Activated T-cell treated with anti-CD3 and anti-CD28 coated beads, Interleukin-2, amount 50 U/mL, for 24 hours (primary cell): ENCODE data around the gene HNRNPA3.
"Not testable (repeated sequence)": the region's sequence is repeated elsewhere in the genome, so short reads cannot be mapped to it uniquely, and the experiment has no call there.

ENCODE experiments used
- DNase-seq: peaks from one replicate; pipeline ENCODE4 v3.0.0-alpha.2; 2020
- H3K27ac Mint-ChIP-seq: 2 replicates; pipeline ENCODE4 v1.8.0; 2020; ENCODE audit warnings: mild to moderate bottlenecking, mixed read lengths
- H3K27me3 Mint-ChIP-seq: 2 replicates; pipeline ENCODE4 v1.8.0; 2020; ENCODE audit warnings: mixed read lengths
- H3K36me3 Mint-ChIP-seq: 2 replicates; pipeline ENCODE4 v1.8.0; 2020; ENCODE audit warnings: low read depth, mixed read lengths
- H3K4me1 Mint-ChIP-seq: 2 replicates; pipeline ENCODE4 v1.8.0; 2020; ENCODE audit warnings: low read depth, mixed read lengths
- H3K4me3 Mint-ChIP-seq: 2 replicates; pipeline ENCODE4 v1.8.0; 2020; ENCODE audit warnings: mild to moderate bottlenecking, moderate library complexity, mixed read lengths
- H3K9me3 Mint-ChIP-seq: 2 replicates; pipeline ENCODE4 v1.8.0; 2020; ENCODE audit warnings: mixed read lengths

HNRNPA3 gene

GRCh38 chr2:177237932-177238331 is 25.3 kb downstream of the HNRNPA3 start:
- Mint-ChIP-seq H3K4me1 (peaks cover 69% of the 10 kb centered on the region), H3K9me3 (no peaks in the 10 kb centered on the region), H3K4me3 (no peak overlapping the region), H3K27me3 (no peaks in the 10 kb centered on the region), H3K27ac (peak overlapping the region; percentile 92), H3K36me3 (peaks cover 89% of the 10 kb centered on the region)
- DNase-seq: no peak

- Mint-ChIP-seq H3K4me1 (peaks cover 74% of the 10 kb centered on the region), H3K9me3 (no peaks in the 10 kb centered on the region), H3K4me3 (no peak overlapping the region), H3K27ac (peak overlapping the region; percentile 92), H3K27me3 (no peaks in the 10 kb centered on the region), H3K36me3 (peaks cover 87% of the 10 kb centered on the region)
- DNase-seq: no peak
Observed at GRCh38 chr2:177239053-177239452, 26.5 kb downstream of the HNRNPA3 start.

- DNase-seq: no peak
- H3K4me3 Mint-ChIP-seq: no peak overlapping the region
Observed at GRCh38 chr2:177239932-177240630, 27.5 kb downstream of the HNRNPA3 start.

GRCh38 chr2:177241711-177242120 is 29.1 kb downstream of the HNRNPA3 start:
- DNase-seq: no peak
- no peaks in the 10 kb centered on the region for H3K27me3 Mint-ChIP-seq
- no peak overlapping the region for H3K4me3 Mint-ChIP-seq
- H3K36me3 Mint-ChIP-seq: peaks cover 80% of the 10 kb centered on the region
- no peaks in the 10 kb centered on the region for H3K9me3 Mint-ChIP-seq
- peaks cover 83% of the 10 kb centered on the region for H3K4me1 Mint-ChIP-seq
- H3K27ac Mint-ChIP-seq: peak overlapping the region; percentile 92

More at GRCh38 chr2:177239932-177240630, 27.5 kb downstream of the HNRNPA3 start:
- Mint-ChIP-seq H3K36me3 (peaks cover 85% of the 10 kb centered on the region), H3K9me3 (no peaks in the 10 kb centered on the region), H3K27ac (peak overlapping the region; percentile 92), H3K4me1 (peaks cover 79% of the 10 kb centered on the region), H3K27me3 (no peaks in the 10 kb centered on the region)

GRCh38 chr2:177242121-177242987 is 29.8 kb downstream of the HNRNPA3 start:
- H3K27me3 Mint-ChIP-seq: no peaks in the 10 kb centered on the region
- no peaks in the 10 kb centered on the region for H3K9me3 Mint-ChIP-seq
- peak overlapping the region; percentile 24 for H3K4me3 Mint-ChIP-seq
- peaks cover 79% of the 10 kb centered on the region for H3K36me3 Mint-ChIP-seq
- peaks cover 86% of the 10 kb centered on the region for H3K4me1 Mint-ChIP-seq
- DNase-seq: no peak
- peak overlapping the region; percentile 92 for H3K27ac Mint-ChIP-seq

- Mint-ChIP-seq H3K4me3 (peak overlapping the region; percentile 24), H3K27me3 (no peaks in the 10 kb centered on the region), H3K36me3 (peaks cover 79% of the 10 kb centered on the region), H3K4me1 (peaks cover 87% of the 10 kb centered on the region), H3K9me3 (no peaks in the 10 kb centered on the region), H3K27ac (peak overlapping the region; percentile 92)
- no peak for DNase-seq
Observed at GRCh38 chr2:177243073-177243472, 30.5 kb downstream of the HNRNPA3 start.

GRCh38 chr2:177243476-177243875 is 30.9 kb downstream of the HNRNPA3 start:
- Mint-ChIP-seq H3K4me1 (peaks cover 84% of the 10 kb centered on the region), H3K9me3 (no peaks in the 10 kb centered on the region), H3K4me3 (no peak overlapping the region), H3K27me3 (no peaks in the 10 kb centered on the region), H3K27ac (peak overlapping the region; percentile 92), H3K36me3 (peaks cover 76% of the 10 kb centered on the region)
- DNase-seq: no peak

- no peak overlapping the region for H3K4me3 Mint-ChIP-seq
- H3K36me3 Mint-ChIP-seq: peaks cover 74% of the 10 kb centered on the region
- no peak for DNase-seq
- H3K27ac Mint-ChIP-seq: peak overlapping the region; percentile 87
- H3K27me3 Mint-ChIP-seq: no peaks in the 10 kb centered on the region
- peaks cover 82% of the 10 kb centered on the region for H3K4me1 Mint-ChIP-seq
- no peaks in the 10 kb centered on the region for H3K9me3 Mint-ChIP-seq
Observed at GRCh38 chr2:177244244-177244771, 31.7 kb downstream of the HNRNPA3 start.

- H3K27me3 Mint-ChIP-seq: no peaks in the 10 kb centered on the region
- H3K4me3 Mint-ChIP-seq: no peak overlapping the region
- H3K4me1 Mint-ChIP-seq: peaks cover 79% of the 10 kb centered on the region
- no peaks in the 10 kb centered on the region for H3K9me3 Mint-ChIP-seq
- H3K36me3 Mint-ChIP-seq: peaks cover 70% of the 10 kb centered on the region
- peak overlapping the region; percentile 87 for H3K27ac Mint-ChIP-seq
- DNase-seq: no peak
Observed at GRCh38 chr2:177245010-177245422, 32.4 kb downstream of the HNRNPA3 start.

GRCh38 chr2:177246000-177246399 is 33.4 kb downstream of the HNRNPA3 start:
- H3K36me3 Mint-ChIP-seq: peaks cover 70% of the 10 kb centered on the region
- no peaks in the 10 kb centered on the region for H3K9me3 Mint-ChIP-seq
- H3K27me3 Mint-ChIP-seq: no peaks in the 10 kb centered on the region
- peak overlapping the region; percentile 87 for H3K27ac Mint-ChIP-seq
- no peak overlapping the region for H3K4me3 Mint-ChIP-seq
- peaks cover 79% of the 10 kb centered on the region for H3K4me1 Mint-ChIP-seq
- no peak for DNase-seq

- Mint-ChIP-seq H3K4me1 (peaks cover 79% of the 10 kb centered on the region), H3K36me3 (peaks cover 70% of the 10 kb centered on the region), H3K27ac (peak overlapping the region; percentile 87)
- H3K4me3 Mint-ChIP-seq, H3K9me3 Mint-ChIP-seq, DNase-seq, H3K27me3 Mint-ChIP-seq: not testable (repeated sequence)
Observed at GRCh38 chr2:177246523-177247030, 34.0 kb downstream of the HNRNPA3 start.

GRCh38 chr2:177247693-177248262 is 35.2 kb downstream of the HNRNPA3 start:
- H3K27ac Mint-ChIP-seq: peak overlapping the region; percentile 69
- H3K36me3 Mint-ChIP-seq: peaks cover 71% of the 10 kb centered on the region

GRCh38 chr2:177249038-177249437 is 36.4 kb downstream of the HNRNPA3 start:
- Mint-ChIP-seq H3K4me1 (peaks cover 80% of the 10 kb centered on the region), H3K27ac (peak overlapping the region; percentile 80), H3K36me3 (peaks cover 72% of the 10 kb centered on the region), H3K27me3 (no peaks in the 10 kb centered on the region), H3K9me3 (peaks cover 3% of the 10 kb centered on the region), H3K4me3 (no peak overlapping the region)
- DNase-seq: no peak

More at GRCh38 chr2:177247693-177248262, 35.2 kb downstream of the HNRNPA3 start:
- Mint-ChIP-seq H3K27me3 (no peaks in the 10 kb centered on the region), H3K4me3 (no peak overlapping the region), H3K4me1 (peaks cover 77% of the 10 kb centered on the region), H3K9me3 (peaks cover 3% of the 10 kb centered on the region)
- no peak for DNase-seq

GRCh38 chr2:177250461-177250860 is 37.9 kb downstream of the HNRNPA3 start:
- H3K4me1 Mint-ChIP-seq: peaks cover 81% of the 10 kb centered on the region
- H3K27ac Mint-ChIP-seq: peak overlapping the region; percentile 84
- no peak overlapping the region for H3K4me3 Mint-ChIP-seq
- no peak for DNase-seq
- peaks cover 75% of the 10 kb centered on the region for H3K36me3 Mint-ChIP-seq
- peaks cover 3% of the 10 kb centered on the region for H3K9me3 Mint-ChIP-seq
- no peaks in the 10 kb centered on the region for H3K27me3 Mint-ChIP-seq
